ENCODE results near the gene JAK3. TPM values are rescaled to one million over a fixed set of nuclear protein-coding genes. Genes with fewer than 3 reads are reported as not detected.
"Not testable (repeated sequence)": the region's sequence is repeated elsewhere in the genome, so short reads cannot be mapped to it uniquely, and the experiment has no call there.

JAK3 gene
- total and polyA plus RNA-seq, 4 donors: 0.87 to 7.1 (median 3.0) TPM

- no peak overlapping the region for H3K9ac ChIP-seq (ENCODE audit: low read depth in 1 of 2, low read length in 2 of 2)
- no peaks in the 10 kb centered on the region for H3K36me3 ChIP-seq (ENCODE audit: control insufficient read depth in 4 of 4, insufficient read depth in 3 of 4, low read depth in 1 of 4, low read length in 3 of 4)
- H3K27me3 ChIP-seq (ENCODE audit: control insufficient read depth in 4 of 4, insufficient read depth in 4 of 4, low read length in 3 of 4): peaks cover 0 to 3% (median 1%) of the 10 kb centered on the region in 4 donors
- H3K4me1 ChIP-seq (ENCODE audit: control insufficient read depth in 4 of 4, insufficient read depth in 4 of 4, low read length in 3 of 4): no peaks in the 10 kb centered on the region
- no peak overlapping the region for H3K4me3 ChIP-seq (ENCODE audit: low read depth in 1 of 3, low read length in 3 of 3)
- WGBS: 32% methylated on average over 18 of the region's 18 CpGs
- TF ChIP-seq, protein P1, sequence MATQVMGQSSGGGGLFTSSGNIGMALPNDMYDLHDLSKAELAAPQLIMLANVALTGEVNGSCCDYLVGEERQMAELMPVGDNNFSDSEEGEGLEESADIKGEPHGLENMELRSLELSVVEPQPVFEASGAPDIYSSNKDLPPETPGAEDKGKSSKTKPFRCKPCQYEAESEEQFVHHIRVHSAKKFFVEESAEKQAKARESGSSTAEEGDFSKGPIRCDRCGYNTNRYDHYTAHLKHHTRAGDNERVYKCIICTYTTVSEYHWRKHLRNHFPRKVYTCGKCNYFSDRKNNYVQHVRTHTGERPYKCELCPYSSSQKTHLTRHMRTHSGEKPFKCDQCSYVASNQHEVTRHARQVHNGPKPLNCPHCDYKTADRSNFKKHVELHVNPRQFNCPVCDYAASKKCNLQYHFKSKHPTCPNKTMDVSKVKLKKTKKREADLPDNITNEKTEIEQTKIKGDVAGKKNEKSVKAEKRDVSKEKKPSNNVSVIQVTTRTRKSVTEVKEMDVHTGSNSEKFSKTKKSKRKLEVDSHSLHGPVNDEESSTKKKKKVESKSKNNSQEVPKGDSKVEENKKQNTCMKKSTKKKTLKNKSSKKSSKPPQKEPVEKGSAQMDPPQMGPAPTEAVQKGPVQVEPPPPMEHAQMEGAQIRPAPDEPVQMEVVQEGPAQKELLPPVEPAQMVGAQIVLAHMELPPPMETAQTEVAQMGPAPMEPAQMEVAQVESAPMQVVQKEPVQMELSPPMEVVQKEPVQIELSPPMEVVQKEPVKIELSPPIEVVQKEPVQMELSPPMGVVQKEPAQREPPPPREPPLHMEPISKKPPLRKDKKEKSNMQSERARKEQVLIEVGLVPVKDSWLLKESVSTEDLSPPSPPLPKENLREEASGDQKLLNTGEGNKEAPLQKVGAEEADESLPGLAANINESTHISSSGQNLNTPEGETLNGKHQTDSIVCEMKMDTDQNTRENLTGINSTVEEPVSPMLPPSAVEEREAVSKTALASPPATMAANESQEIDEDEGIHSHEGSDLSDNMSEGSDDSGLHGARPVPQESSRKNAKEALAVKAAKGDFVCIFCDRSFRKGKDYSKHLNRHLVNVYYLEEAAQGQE (IDR thresholded peaks at IDR 0.05): peak; percentile 98
- no peak for TF ChIP-seq ZBTB33 (IDR thresholded peaks at IDR 0.05)
- no peak overlapping the region for H3K27ac ChIP-seq (ENCODE audit: low read depth in 1 of 2, low read length in 2 of 2)
- no peaks in the 10 kb centered on the region for H3K9me3 ChIP-seq (ENCODE audit: control insufficient read depth in 4 of 4, low read length in 3 of 4)
- peak; percentile 46 for DNase-seq (ENCODE audit: low spot score)
These were observed 41.9 kb upstream of the JAK3 start for GRCh38 chr19:17889609-17890214.

- Histone ChIP-seq H3K4me1 (ENCODE audit: control insufficient read depth in 4 of 4, insufficient read depth in 4 of 4, low read length in 3 of 4) (no peaks in the 10 kb centered on the region), H3K27ac (ENCODE audit: low read depth in 1 of 2, low read length in 2 of 2) (no peak overlapping the region), H3K27me3 (ENCODE audit: control insufficient read depth in 4 of 4, insufficient read depth in 4 of 4, low read length in 3 of 4) (peaks cover 0 to 2% (median 0%) of the 10 kb centered on the region in 4 donors), H3K9me3 (ENCODE audit: control insufficient read depth in 4 of 4, low read length in 3 of 4) (no peaks in the 10 kb centered on the region), H3K4me3 (ENCODE audit: low read depth in 1 of 3, low read length in 3 of 3) (no peak overlapping the region), H3K36me3 (ENCODE audit: control insufficient read depth in 4 of 4, insufficient read depth in 3 of 4, low read depth in 1 of 4, low read length in 3 of 4) (no peaks in the 10 kb centered on the region), H3K9ac (ENCODE audit: low read depth in 1 of 2, low read length in 2 of 2) (no peak overlapping the region)
- WGBS: 54% methylated on average over 7 of the region's 7 CpGs
- TF ChIP-seq CTCF (IDR thresholded peaks at IDR 0.05; ENCODE audit: low read depth, low read length, missing input control) (no peak), ATF3 (IDR thresholded peaks at IDR 0.05) (no peak)
- no peak for DNase-seq (ENCODE audit: low spot score)
These were observed 40.5 kb upstream of the JAK3 start for GRCh38 chr19:17888260-17888659.

DNA sequence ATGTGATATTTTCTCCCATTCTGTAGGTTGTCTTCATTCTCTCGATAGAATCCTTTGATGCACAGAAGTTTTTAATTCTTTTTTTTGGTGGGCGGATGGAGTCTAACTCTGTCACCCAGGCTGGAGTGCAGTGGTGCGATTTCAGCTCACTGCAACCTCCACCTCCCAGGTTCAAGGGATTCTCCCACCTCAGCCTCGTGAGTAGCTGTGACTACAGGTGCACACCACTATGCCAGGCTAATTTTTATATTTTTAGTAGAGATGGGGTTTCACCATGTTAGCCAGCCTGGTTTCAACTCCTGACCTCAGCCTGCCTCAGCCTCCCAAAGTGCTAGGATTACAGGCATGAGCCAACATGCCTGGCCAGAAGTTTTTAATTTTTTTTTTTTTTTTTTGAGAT, 39.4 kb upstream of the JAK3 start:
- not testable (repeated sequence) for H3K36me3 ChIP-seq (ENCODE audit: control insufficient read depth in 4 of 4, insufficient read depth in 3 of 4, low read depth in 1 of 4, low read length in 3 of 4); H3K4me1 ChIP-seq (ENCODE audit: control insufficient read depth in 4 of 4, insufficient read depth in 4 of 4, low read length in 3 of 4); H3K27ac ChIP-seq (ENCODE audit: low read depth in 1 of 2, low read length in 2 of 2); DNase-seq (ENCODE audit: low spot score); H3K9ac ChIP-seq (ENCODE audit: low read depth in 1 of 2, low read length in 2 of 2); H3K27me3 ChIP-seq (ENCODE audit: control insufficient read depth in 4 of 4, insufficient read depth in 4 of 4, low read length in 3 of 4); H3K4me3 ChIP-seq (ENCODE audit: low read depth in 1 of 3, low read length in 3 of 3); H3K9me3 ChIP-seq (ENCODE audit: control insufficient read depth in 4 of 4, low read length in 3 of 4)
- 67% methylated on average over 4 of the region's 4 CpGs for WGBS
